Cerebellar cortex (tissue), 1 donor: ENCODE data around the gene HAPLN3.

Experiments used
- DNase-seq: peaks from one replicate; pipeline ENCODE4 v3.0.0-alpha.2; 2015; ENCODE audit warnings: low spot score

The HAPLN3 gene

DNA sequence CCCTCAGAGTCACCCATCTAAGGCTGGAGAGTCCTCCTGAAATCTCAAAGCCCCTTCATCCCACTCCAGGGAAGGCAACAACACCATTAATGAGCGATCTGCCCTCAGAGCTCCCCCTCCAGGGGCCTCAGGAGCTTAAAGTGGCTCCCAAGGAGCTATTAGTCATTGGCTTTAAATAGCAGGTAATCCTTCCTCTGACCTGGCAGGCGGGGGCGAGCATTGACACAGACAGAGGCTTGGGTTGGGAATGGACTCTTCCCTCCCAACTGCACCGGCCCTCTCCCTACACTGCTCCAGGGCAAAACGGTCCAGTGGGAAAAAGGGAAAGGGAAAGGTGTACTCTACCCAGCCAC lies 16.4 kb upstream of the HAPLN3 start:
- DNase-seq, result no peak

GRCh38 chr15:88909956-88910831 lies 14.8 kb upstream of the HAPLN3 start:
- no peak for DNase-seq

DNA sequence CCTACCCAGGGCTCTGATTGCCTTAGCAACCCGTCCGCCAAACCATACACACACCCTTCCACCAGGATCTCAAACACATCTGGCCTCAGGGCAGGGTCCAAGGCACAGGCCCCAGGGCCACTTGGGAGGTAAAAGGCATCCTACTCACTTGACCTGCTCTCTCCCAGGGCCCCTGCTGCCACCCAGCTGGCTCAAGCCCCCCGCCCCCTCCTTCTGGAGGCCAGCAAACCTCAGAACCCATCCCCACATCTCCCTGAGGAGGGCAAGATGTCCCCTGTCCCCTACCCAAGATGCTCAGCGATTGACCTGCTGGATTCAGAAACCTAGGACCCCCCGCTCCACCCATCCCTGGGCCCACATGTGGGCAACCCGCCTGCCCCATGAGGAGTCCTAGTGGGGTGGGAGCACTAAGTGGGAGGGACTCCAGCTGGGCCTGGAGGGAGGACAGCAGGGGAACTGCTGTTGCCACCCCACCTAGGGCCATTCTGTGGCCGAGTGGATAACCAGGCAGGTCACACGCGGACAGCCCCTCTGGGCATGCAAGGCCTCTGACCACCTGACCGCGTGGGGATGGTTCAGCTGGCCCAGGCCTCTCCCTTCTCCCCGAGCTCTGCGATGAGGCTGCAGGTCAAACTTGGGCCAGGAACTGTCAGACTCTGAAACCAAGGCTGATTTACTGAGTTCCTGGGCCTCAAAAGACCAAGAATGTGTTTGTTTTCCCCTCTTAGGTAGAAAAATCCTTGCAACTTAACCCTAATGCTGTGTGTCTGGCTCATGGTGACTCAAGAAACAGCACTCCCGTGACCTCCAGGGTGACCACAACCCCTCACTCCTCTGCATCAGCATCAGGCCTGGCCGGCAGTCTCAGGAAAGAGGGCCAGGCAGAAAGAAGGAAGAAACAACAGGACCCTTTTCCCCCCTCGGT lies 13.6 kb upstream of the HAPLN3 start:
- DNase-seq, result no peak

- no peak for DNase-seq
Observed at GRCh38 chr15:88908123-88908522, 12.8 kb upstream of the HAPLN3 start.

- no peak for DNase-seq
Observed at GRCh38 chr15:88907111-88907510, 11.8 kb upstream of the HAPLN3 start.

DNA sequence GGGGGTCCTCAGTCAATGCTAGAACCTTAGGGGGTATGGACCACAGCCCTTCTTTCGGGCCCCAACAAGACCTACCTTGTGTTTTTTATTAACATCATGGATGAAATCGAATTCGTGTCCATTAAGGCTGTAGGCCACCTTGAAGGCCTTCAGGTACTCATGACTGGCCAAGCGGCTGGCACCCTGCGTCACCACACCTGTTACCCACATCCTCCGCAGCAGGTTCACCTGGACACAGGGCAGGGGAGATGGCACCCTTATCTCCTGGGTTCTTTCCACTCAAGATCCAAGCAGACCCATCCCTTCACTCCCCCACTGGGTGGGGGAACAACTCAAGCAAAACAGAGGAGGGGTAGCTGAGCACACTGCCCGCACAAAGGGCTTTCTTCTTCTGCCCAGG lies 11.2 kb upstream of the HAPLN3 start:
- no peak for DNase-seq

DNA sequence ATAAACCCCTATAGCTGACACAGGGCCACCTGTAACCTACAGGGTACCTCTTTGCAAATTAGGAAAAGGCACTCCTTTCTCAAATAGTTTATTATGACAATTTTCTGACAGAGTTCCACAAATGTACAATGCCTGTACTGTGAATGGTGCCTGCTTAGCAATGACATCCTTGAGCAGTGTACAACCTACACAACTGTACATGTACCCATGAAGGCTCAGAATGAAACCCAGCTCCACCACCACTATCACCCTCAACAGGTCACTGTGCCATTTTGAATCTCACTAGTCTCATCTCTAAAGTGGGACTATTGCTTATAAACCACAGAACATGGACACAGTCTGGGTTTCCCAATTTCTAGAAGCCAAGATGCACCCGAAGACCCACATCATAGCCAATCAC lies 10.8 kb upstream of the HAPLN3 start:
- DNase-seq, result no peak

DNA sequence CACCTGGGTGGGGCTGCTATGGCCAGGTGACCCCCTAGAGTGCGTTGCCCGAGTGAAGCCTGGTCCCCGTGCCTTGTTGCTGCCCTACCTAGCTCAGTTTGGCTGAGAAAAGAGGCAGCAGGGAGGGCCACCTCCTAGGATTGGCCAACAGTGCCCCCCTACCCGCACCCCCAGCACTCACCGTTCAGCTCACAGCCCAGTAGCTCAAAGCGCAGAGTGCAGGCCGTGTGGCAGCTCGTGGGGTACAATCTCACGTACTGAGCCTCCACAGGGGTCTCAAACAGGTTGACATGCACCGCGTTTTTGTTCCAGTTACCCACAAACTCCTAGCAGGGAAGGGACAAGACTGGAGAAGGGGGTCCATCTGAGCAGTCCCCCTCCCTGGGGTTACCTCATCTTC lies 10.2 kb upstream of the HAPLN3 start:
- DNase-seq, result no peak

GRCh38 chr15:88904624-88905327 lies 9.4 kb upstream of the HAPLN3 start:
- peak; percentile 79 for DNase-seq

- DNase-seq, result no peak
Observed at GRCh38 chr15:88904257-88904623, 8.9 kb upstream of the HAPLN3 start.

GRCh38 chr15:88902846-88903245 lies 7.5 kb upstream of the HAPLN3 start:
- DNase-seq, result no peak

GRCh38 chr15:88902221-88902835 lies 7.0 kb upstream of the HAPLN3 start:
- no peak for DNase-seq

DNA sequence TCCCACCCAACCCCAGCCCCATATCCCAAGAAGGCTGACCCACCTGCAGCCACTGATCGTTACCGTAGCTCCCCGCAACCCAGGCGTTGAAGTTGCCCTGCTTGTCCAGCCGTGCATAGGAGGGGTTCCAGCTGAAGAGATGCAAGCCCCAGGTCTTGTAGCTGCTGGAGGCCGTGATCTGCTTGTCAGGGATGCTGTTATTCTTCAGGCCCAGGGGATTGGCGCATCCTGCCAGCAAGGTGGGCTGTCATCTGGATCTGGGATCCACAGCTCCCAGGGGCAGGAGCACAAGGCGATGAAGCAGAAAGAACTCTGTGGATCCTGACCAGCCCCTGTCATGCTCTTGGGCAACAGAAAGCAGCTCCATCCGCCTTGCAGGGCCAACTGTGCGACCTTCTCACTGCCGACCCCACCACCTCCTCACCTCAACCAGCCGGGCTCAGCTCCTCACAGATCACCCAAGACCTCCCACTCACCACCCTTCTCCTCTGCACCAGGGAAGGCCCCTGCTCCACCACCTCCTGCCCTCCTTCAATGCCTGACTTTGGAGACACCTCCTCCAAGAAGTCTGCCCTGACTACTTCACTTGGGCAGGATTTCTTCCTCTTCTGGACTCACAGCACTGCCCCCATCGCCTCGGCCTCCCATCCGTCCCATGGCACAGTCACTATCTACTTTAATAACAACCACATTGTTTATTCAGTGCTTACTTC lies 6.3 kb upstream of the HAPLN3 start:
- no peak for DNase-seq

- DNase-seq, result no peak
Observed at GRCh38 chr15:88900982-88901418, 5.7 kb upstream of the HAPLN3 start.

GRCh38 chr15:88900309-88900981 lies 5.1 kb upstream of the HAPLN3 start:
- DNase-seq, result no peak

DNA sequence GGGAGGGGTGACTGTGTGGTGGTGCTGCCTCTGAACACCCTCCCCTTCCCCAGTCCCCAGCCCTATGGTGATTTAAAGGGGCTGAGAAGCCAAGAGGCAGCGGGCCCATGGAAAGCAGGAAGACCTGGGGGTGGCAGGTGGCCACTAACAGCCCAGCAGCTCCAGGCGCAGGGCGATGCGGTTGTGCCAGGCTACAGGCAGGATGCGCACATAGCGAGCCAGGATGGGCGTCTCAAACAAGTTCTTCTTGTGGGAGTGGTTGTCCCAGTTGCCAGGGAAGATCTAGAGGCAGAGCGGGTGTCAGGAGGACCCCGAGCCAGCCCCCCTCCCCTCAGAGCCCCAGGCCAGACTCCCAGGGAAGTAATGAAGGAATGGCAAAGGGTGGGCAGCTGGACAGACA lies 3.9 kb upstream of the HAPLN3 start:
- DNase-seq, result no peak

DNA sequence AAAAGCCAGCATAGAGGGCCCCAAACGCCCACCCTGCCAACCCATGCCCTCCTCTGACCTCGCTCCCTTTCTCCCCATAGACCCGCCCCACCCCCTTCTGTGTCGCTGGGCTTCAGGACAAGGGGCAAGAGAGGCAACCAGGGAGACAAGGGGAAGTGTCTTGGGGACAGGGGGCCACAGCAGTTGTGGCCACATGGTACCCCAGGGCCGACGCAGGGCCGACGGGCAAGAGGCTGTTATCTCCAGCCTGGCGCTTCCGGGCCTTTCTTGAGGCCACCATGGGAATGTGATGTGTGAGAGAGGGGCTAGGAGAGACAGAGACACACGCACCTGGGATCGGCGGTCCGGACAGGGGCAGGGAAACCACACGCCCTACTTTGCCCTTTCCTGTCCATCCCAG lies 3.4 kb upstream of the HAPLN3 start:
- DNase-seq, result no peak

DNA sequence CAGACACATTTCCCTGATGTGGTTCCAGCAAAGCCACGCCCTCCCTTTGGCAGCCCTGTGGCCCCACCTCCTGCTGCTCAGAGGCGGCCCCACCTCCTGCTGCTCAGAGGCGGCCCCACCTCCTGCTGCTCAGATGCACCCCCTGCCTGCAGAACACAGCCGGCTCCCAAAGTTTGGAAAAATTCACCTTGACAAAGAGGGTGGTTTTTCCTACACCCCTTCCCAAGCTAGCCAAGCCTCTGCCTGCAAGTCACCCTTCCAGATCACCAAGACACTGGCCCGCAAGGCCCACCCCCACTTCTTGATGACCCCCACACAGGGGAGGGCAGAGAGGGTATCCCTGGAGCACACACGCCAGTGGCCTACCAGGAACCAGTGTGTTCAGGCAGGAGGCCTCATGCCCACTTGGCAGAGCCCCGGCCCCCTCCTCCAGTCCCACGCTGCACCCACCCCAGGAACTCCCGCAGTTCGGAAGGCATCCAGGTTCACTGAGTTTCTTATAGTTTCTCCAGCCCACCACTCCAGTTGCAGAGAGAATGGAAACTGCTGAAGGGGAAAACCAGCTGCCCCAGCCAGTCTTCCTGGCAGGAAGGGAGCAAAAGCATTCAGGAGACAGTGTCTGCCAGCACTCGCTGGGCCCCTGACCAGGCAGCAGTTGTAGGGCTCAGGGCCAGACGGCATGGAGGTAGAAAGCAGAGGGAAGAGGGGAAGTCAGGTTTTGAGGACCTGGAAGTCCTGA lies 2.3 kb upstream of the HAPLN3 start:
- DNase-seq, result peak; percentile 49

- DNase-seq, result no peak
Observed at GRCh38 chr15:88897142-88897455, 1.8 kb upstream of the HAPLN3 start.

GRCh38 chr15:88896333-88897033 lies 1.1 kb upstream of the HAPLN3 start:
- DNase-seq, result no peak
